Stimulated activated CD8-positive, alpha-beta memory T cell treated with anti-CD3 and anti-CD28 coated beads, Interleukin-12 subunit alpha, Interleukin-12 subunit beta, amount 100 ng/mL, for 24 hours (primary cell): ENCODE data around the gene CDH13.

ENCODE experiments used
- DNase-seq: peaks from one replicate; pipeline ENCODE4 v3.0.0-alpha.2; 2020; ENCODE audit errors: extremely low read depth

Gene CDH13

DNA sequence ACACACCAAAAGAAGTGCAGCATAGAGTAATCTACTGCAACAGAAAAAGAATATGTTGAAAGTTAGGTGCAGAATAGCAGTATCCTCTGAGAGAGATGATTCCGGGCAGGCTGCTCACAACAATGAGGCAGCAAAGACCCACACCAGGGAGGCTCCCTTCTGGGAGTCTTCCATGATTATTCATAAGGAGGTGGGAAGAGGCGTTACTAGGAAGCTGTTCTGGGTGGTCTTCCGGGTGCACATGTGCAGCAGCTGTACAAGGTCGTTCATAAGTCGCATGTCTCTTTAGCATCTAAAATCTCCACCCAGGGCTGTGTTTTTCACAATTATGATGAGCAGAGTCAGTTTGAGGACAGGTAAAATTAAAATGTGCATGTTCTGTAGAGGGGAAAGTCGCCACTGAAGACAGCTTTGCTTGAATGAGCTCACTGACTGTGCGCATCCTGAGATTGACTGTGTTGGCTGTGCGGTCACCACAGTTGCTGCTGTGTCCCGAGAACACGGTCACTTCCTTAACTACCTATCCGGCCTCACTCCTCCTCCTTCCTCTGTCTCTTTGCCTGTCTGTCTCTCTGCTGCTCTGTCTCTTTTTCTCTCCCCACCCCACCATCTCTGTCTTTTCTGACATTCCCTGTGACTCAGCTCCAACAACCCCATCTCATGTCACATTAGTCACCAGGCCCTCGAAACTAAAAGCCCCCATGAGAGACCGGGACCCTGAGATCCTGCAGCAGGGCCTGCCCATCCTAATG, 1055.5 kb downstream of the CDH13 start:
- no peak for DNase-seq

DNA sequence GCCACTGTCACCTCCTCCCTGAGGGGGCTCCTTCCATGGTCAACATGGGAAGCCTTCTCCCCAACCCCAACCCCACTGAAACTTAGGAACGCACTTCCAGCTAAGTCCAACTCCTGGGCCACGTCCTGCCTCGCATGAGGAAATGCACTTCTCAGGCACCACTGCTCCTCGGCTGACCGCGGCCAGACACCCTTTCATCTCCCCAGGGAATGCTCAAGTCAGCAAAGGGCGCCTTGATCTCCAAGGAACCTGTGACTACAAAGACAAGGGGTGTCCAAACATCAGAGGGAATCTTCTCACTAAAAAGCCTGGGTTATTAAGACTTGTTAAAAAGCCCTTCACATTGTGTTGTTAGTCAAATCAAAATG, 1056.1 kb downstream of the CDH13 start:
- no peak for DNase-seq

DNA sequence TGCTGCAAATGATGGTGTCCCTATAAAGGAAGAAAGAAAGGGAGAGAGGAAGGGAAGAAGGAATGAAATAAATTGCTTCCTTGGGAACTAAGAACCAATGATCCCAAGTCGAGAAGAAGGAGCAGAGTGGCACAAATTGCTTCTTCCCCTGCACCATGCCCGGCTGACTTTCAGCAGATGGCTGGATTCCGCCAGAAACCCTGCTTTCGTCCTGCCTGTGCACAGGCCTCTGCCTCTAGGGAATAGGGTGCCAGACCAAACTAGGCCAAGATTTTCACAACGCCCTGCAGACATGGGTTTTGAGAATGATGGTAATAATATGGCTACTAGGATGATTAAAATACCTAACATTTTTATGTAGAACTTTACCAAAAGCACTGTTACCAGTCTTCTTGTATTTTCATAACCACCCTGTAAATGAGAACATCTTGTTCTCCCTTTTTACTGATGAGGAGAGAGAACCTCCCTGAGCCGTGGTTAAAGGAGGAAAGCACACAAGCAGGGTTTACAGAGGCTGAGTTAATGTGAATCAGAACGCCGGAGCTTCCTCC, 1058.9 kb downstream of the CDH13 start:
- DNase-seq = no peak

DNA sequence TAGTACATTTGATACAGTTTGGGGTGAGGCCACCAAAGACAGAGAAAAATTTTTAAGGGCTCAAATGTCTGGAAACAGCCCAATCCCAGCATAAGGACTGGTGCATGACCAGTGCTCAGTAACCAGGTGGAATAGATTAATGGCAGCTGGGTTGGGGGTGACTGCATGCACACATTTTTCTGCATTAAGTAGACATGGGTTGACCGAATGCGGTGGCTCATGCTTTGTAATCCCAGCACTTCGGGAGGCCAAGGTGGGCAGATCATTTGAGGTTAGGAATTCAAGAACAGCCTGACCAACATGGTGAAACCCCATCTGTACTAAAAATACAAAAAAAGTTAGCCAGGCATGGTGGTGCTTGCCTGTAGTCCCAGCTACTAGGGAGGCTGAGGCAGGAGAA, 1060.0 kb downstream of the CDH13 start:
- DNase-seq = no peak

DNA sequence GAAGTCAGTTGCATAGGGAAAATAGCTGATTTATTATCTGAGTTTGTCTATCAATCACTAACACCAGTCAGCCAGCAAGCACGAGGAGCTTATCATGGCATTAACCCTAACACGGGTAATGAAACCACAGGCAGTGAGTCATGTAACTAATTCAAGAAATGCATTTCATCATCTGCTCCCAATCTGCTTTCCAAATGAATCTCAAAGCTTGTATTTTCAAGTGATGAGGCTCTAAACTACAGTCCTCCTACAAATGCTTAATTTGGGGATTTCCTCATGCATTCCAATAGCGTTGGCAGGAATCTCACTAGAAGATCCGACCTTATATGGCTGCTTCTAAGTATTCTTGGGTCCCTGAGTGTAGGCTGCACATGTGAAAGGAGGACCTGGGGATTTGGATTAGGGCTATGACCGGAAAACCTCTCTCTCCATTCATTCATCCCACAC, 1062.6 kb downstream of the CDH13 start:
- no peak for DNase-seq

DNA sequence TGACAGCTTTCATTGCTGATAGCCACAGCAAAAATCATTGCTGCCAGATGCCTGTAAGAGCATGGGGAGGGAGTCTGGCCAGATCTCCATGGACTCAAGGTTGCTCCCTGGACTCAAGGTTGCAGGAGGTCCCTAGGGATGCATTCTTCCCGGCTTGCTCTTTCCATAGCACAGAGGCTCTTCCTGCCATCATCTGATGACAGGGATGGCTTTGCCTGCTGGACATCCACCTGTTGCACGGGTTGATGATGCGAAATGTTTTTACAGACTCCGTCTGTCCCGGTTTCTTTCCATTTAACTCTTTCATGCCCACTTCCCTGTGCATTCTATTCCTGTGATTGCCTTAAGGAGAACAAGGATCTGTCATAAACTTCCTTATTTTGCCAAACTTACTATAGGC, 1065.5 kb downstream of the CDH13 start:
- DNase-seq = no peak

DNA sequence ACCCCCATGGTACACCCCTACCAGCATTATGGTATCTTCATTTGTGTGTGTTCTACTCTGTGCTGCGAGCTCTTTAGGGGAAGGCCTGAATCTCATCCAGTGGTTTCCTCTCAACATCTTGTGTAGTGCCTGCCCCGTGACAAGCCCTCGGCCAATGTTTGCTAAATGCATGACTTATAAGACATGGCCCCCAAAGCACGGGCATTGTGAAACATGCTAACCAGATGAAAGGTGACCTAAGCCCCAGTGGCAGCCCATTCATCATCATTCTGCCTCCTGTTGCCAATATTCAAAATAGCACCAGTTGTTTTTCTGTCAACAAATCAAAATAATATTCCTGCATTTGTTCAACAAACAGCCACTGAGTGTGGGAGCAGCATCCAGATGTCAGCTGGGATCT, 1072.2 kb downstream of the CDH13 start:
- DNase-seq = no peak

DNA sequence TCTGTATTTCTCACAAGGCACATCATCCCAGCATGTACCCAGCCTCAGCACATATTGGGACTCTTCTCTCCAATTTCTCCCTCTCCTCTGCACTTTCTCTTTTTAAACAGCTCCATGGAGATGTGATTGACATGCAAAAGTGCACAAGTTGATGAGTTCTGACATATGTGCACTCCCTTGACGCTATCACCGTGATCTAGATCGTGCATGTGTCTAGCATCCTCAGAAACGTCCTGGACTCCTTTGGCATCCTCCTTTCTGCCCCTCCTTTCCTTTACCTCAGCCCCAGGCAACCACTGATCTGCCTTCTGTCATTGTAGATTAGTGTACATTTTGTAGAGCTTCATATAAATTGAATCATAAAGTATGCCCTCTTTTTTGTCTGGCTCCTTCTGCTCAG, 1073.0 kb downstream of the CDH13 start:
- DNase-seq = no peak

DNA sequence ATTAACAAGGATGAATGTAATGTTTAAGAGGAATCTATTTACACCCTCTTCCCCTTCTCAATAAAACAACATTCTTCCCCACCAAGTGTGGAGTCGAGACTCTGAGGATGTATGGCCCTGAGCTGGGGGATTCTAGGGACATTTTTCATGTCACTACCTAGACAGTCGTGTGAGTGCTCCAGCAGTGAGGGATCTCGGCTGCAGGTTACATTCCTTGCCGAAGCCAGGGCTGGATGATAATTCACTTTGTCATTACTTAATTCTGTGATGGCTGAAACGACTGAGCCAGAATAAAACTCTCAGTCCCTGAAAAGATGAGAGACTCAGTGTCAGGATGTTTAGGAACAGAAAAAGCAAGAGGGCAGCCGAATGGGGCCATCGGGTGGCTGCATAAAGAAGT, 1074.1 kb downstream of the CDH13 start:
- no peak for DNase-seq

DNA sequence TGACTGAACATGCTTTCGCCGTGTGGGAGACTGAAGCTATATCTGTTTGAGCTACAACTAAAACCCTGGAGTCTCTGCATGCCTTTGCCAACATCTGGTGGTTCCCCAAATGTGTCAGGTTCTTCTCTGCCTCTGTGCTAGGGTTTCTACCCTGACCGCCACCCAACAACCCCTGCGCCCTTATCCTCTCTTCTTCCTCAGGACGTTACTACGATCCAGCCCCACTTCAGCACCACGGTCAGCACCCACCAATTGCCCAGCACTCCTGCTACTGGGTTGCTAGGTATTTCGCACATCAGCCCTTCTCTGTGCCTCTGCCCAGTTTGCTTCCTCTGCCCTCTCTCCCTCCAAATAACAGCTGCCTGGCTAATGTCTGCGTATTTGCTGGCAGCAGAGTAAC, 1074.7 kb downstream of the CDH13 start:
- DNase-seq = no peak

DNA sequence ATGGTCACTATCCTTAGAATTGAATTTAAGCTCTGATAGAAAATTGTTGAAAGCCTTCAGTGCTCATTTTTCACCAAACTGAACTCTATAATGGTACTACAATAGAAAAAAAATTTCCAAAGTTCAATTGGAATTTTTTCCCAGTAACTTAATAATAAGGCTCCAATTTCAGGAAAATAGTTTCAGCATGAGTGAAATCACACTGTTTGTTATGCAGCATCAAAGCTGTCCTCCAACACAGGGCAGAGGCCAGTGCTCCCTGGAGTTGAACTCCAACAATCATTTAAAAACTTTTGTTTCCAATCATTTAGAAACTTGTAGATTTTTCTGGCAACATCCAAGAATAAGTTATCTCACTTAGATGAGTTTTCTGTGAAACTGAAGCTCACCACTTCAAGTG, 1077.9 kb downstream of the CDH13 start:
- DNase-seq = no peak

DNA sequence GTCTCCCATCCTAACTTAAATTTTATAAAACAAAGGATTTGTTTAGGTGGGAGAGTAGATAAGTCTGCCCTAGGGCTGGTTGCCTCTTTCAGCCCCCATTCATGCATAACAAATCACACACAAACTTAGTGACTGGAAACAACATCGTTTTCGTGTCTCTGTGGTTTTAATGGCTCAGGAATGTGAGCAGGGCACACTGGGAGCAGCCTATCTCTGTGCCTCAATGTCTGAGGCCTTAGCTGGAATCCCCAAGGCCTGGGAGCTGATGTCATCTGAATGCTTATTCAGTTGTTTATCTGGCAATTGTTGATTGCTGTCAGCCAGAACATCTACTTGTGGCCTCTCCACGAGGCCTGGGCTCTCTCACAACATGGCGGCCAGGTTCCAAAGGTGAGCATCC, 1079.1 kb downstream of the CDH13 start:
- no peak for DNase-seq

DNA sequence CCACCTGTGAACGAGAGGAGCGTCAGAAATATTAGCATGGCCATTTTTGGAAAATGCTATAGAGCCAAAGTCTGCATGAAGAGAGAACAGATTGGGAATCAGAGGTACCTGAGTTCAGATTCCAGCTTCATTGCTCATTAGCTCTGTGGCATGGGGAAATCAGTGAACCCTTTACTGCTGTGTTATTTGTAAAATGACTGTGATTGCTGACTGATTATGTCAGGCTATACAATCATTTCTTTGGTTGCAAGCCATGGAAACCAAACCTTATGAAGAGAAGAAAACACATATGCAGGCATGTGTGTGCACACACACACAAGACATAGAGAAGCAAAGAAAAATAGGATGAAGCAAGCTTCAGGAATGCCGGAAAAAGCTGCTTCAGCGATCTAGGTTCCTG, 1079.6 kb downstream of the CDH13 start:
- no peak for DNase-seq

DNA sequence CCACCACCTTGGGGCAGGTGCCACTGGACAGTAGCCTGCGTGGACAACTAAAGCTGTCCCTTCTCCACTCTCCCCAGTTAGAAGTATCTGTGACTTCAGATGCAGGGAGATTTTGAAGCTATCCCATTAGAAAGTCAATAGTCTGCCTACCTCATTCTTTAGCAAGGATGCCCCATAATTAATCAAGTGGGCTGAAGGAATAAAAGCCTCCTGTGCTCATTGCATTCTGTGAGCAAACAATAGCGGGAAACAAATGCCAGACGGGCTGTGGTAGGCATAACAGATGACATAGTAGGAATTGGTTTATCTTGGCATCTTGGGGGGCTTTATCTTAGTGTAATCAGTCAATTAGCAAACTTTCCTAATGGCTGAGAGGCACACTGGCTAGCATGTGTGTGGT, 1084.3 kb downstream of the CDH13 start:
- DNase-seq = no peak

DNA sequence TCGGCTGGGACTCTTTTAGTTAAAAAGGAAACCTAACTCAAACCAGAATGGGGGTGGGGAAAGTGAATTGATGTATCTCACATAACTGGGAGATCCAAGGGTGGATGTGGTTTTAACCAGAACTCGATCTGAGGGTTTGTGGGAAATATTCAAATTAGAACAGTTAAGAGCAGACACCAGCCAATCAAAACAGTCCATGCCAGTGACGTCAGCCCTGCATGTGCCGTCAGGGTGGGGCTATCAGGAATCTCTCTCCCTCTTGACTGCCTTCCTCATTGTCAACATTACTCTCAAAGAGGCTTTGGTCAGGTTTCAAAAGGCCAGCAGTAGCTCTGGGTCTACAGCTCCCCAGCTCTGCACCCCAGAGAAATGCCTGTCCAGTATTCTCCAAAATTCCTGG, 1086.8 kb downstream of the CDH13 start:
- no peak for DNase-seq

DNA sequence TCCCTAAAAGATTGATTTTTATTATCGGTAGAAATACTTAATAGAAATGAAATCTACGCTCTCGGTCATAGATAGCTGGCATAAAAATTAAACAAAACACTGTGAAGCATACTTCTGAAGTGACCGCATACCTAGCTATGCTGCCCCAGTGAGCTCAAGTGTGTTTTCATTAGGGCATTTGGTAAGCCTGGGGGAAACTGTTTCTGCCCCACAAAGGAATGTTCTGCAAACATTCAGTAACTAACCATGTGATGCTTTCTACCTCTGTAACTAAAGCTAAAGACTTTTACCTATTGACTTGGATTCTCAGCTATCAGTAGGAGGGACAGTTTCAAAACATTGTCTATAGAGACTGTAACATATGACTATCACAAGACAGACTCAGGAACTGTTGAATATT, 1087.5 kb downstream of the CDH13 start:
- no peak for DNase-seq

DNA sequence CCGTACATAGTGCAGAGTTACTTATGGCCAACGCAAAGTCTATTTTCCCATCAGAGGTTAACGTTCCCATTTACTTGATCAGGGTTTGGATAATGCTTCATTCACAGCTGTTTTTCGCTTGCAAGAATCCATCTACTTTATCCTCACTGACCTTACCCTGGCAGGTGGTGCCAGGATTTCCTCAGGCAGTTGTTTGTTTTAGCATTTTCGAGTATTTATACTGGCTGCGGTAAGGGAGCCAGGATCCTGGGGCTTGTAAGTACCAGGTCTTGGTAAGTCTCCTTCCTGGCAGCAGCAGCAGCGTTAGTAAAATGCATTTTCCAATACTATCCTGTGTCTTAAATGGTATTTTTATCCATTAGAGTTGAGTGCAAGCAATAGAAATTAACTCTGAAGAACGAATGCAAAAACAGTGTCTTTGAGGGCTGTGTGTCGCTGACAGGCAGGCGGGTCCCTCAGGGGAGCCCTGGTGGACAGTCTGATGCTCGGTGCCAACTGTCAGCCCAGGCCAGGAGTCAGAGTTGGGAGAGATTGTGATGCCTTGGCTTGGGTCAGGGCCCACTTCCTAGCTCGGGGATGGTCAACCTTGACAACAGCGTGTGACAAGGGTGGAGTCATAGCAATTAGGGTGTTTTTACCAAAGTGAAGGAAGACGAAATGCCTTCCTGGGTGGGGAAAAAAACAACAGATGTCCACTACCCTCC, 1088.6 kb downstream of the CDH13 start:
- DNase-seq = no peak

DNA sequence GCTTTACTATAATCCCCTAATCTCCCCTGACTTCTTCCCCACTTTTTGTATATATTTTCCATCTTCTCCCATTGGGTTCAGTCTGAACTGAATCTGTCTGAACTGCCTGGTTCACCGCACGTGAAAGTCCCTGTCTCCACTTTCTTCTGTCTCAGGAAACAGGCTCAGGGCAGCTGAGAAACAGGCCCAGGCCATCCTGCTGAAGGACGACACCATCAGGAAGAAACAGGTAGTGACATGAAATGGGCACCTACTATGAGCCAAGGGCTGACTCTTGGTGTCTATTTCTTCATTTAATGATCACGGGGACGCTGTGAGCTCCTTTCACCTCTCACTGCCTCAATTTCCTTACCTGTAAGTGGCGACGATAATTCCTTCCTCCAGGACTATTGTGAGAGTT, 1090.5 kb downstream of the CDH13 start:
- no peak for DNase-seq

DNA sequence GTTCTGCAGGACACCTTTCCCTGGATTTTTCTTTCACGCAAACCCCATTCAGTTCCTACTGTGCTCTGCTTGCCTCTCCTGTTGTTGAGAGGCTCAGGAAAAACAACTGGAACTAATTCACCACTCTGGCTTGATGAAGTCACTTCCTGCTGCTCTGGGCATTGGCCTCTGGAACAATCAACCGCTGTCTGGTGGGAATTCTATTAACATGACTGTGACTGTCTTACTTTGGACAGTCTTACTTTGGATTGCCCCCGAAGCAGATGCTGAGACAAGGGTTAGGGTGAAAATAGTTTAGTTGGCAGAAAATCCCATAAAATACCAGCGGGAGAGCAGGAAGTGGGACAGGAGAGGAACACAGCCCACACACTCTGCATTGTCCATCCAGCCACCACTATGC, 1091.0 kb downstream of the CDH13 start:
- no peak for DNase-seq

DNA sequence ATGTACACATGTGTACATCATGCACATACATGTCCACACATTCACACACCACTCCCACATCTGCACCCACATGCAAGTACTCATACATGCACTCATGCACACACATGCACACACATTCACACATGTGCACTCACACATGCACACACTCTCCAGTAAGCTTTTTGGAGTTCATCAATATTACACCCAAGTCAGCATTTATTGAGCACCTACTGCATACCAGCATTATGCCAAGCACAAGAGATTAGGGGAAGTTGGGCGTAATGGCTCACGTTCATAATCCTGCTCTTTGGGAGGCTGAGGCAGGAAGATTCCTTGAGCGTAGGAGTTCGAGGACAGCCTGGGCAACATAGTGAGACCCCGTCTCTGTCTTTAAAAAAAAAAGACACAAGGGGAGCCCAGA, 1093.4 kb downstream of the CDH13 start:
- DNase-seq = no peak

DNA sequence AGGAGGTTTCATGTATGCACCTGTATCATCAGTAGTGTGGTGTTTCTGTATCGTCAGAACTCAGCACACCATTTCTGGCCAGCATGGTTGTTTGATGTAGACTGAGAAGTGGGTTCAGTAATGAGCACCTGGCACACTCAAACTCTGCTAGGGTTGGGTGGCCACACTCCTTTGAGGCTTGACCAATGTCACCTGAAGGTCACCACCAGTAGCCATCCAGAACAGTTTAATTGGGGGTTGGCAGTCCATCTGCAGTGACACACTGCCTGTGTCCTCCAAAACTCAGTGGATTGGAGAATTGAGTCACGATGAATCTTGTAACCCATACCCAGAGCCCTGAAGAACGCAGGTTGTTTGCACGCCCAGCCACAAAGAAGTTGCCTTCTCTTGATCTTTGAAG, 1094.2 kb downstream of the CDH13 start:
- DNase-seq = no peak

DNA sequence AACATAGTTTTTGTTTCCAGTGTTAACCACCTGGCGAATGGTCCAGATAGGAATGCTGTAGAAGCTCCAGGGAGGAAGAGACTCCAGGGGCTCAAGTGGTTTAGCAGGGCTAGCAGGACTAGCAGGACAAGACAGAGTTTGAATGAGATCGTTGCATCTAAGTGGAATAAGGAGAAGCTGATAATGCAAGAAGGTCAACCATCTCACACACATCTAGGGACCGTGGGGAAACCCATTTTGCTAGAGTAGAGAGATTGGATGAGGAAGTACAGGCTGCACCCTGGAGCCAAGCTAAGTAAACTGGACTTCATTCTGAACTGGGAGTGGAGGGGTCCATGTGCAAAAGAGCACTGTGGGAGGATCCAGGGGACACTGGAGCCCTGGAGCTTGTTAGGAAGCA, 1094.9 kb downstream of the CDH13 start:
- no peak for DNase-seq

DNA sequence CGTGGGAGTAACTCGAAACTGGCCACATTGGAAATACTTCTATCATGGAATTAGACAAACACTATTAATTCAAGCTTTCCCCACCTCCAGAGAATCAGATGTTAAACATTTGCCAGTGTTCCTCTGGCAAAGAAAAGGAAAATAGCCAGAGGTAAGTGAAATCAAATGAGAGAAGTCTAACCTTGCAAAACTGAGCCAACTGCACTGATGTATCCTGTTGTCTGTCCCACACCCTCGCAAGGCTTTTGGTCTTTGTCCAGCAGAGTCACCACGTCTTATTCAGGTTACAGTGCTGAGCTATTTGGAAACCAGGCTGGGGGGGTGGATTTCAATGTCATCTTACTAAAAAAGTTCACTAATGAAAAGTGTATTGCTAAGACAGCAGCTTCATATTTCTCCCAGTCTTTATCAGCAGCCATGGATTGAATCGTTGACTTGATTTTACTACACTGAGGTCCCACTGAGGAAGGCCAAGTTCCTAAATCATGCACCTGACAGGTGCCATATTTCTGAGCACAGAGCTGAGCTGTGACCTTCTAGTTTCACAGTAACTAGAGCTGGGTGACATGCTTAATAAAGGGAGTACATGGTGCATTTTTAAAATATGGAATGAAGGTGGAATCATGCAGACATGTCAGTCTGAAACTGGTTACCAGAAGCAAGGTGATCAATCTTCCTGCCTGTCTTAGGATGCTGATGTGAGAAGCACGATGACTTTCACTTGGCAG, 1095.9 kb downstream of the CDH13 start:
- no peak for DNase-seq
